ENCODE measurements around the gene DAB2. TPM values are rescaled to one million over a fixed set of nuclear protein-coding genes. Genes with fewer than 3 reads are reported as not detected.

DAB2 gene
- total RNA-seq, 1 donor, result 217 TPM

DNA sequence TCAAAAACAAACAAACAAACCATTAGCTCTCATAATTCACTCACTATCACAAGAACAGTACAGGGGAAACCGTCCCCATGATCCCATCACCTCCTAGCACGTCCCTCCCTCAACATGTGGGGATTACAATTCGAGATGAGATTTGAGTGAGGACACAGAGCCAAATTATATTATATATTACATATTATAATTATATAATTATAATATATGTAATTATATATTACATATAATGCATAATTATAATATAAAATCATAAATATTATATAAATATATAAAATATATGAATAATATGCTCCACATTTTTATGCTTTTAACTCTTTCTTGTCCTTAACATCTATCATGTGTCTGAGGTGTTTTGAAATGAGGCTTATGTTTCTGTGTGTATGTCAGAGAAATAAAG lies 57.1 kb downstream of the DAB2 start:
- TF ChIP-seq, protein P1, sequence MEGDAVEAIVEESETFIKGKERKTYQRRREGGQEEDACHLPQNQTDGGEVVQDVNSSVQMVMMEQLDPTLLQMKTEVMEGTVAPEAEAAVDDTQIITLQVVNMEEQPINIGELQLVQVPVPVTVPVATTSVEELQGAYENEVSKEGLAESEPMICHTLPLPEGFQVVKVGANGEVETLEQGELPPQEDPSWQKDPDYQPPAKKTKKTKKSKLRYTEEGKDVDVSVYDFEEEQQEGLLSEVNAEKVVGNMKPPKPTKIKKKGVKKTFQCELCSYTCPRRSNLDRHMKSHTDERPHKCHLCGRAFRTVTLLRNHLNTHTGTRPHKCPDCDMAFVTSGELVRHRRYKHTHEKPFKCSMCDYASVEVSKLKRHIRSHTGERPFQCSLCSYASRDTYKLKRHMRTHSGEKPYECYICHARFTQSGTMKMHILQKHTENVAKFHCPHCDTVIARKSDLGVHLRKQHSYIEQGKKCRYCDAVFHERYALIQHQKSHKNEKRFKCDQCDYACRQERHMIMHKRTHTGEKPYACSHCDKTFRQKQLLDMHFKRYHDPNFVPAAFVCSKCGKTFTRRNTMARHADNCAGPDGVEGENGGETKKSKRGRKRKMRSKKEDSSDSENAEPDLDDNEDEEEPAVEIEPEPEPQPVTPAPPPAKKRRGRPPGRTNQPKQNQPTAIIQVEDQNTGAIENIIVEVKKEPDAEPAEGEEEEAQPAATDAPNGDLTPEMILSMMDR (IDR thresholded peaks at IDR 0.05; ENCODE audit: insufficient read depth, low read length), result no peak
- no peak overlapping the region for H3K4me3 ChIP-seq (ENCODE audit: low read depth, low read length)
- DNase-seq (ENCODE audit: low read depth), result no peak

DNA sequence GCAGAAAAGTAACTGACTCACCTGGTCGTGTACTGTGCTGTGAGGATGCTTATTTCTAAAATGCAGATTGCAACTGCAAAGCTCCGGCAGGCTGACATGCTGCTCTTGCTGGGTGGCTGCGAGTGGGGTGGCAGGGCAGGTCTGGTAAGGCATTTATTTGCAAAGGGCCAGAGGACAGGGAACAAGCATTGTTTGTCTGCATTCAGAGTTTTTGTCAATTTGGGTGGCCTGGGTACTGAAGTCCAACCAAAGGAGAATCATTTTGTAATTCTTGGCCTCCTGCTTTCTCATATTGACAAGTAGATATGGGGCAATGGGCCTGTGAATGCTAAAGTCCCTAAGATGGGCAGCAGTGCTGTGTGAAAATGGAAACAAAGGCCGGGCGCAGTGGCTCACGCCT lies 60.4 kb downstream of the DAB2 start, which contains the start of gene C9:
Gene C9 (minus strand): TSS at position 129 of the 400 bp plus-strand sequence. CDS start 31 bp downstream, at position 98.
- TF ChIP-seq, protein P1 (IDR thresholded peaks at IDR 0.05; ENCODE audit: insufficient read depth, low read length), result no peak
- DNase-seq (ENCODE audit: low read depth), result no peak
- H3K4me3 ChIP-seq (ENCODE audit: low read depth, low read length), result no peak within 1 kb of the TSS

DNA sequence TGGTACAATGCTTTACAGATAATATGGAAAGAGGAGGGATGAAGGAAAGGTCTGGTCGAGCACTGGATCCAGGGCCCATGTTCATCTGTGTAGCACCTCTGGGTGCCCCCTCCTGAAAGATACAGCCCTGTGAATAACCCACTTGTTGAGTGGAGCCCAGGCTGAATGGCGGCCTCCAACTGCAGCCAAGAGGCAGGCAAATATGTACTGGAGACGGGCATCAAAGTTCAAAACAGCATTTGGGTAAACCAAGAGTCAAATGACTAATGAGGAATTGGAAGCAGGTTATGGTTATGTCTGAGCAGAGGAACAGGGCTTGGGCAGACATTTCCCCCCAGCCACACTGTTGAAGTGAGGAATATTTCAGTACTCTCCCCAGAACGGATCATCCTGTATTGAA lies 61.6 kb downstream of the DAB2 start:
- no peak overlapping the region for H3K4me3 ChIP-seq (ENCODE audit: low read depth, low read length)
- TF ChIP-seq, protein P1 (IDR thresholded peaks at IDR 0.05; ENCODE audit: insufficient read depth, low read length), result no peak
- no peak for DNase-seq (ENCODE audit: low read depth)

DNA sequence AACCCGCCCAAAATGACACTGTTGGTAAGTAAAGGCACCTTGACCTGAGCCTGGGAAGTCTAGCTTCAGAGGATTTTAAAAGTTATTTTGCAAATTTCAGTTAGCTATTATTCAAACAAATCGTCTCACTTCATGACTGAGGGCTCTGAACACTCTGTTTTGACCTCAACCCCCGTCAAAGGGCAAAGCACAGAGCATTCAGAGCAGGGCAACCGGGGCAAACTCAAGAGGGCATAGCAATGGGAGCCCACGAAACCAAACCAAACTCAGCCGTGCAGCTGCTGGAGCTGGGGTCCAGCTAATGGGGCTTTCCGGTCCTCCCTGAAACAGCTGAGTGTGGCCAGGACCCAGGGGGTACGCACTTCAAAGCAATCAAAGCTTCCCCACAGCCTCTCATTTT lies 62.1 kb downstream of the DAB2 start:
- TF ChIP-seq, protein P1 (IDR thresholded peaks at IDR 0.05; ENCODE audit: insufficient read depth, low read length), result no peak
- no peak overlapping the region for H3K4me3 ChIP-seq (ENCODE audit: low read depth, low read length)
- DNase-seq (ENCODE audit: low read depth), result peak; percentile 22

- H3K4me3 ChIP-seq (ENCODE audit: low read depth, low read length), result no peak overlapping the region
- TF ChIP-seq, protein P1 (IDR thresholded peaks at IDR 0.05; ENCODE audit: insufficient read depth, low read length), result no peak
- no peak for DNase-seq (ENCODE audit: low read depth)
These were observed 63.5 kb downstream of the DAB2 start for GRCh38 chr5:39361306-39361705.

DNA sequence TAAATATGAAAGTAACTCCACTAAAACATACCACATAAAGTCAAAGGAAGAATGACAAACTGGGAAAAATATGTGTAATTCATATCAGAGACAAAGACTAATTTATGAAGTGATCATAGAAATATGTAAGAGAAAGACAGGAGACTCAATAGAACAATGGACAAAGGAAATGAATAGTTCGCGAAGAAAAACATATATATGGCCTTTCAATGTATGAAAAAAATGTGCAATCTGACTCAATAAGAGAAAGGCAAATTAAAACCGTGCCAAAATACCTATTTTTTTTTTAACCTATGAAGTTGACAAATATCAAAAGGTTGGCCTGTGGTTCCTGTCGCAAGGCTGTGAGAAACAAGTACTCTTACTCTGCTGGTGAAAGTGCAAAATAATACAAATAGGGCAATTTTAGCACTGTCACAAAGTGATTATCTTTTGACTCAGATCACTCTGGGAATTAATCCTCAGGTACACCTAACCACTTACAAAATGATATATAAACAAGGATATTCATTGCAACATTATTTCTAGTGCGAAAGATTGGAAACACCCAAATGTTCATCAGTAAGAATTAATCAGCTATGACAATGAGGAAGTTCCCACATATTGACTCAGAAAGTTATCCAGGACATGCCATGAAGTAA lies 64.2 kb downstream of the DAB2 start:
- DNase-seq (ENCODE audit: low read depth), result peak; percentile 52
- TF ChIP-seq, protein P1 (IDR thresholded peaks at IDR 0.05; ENCODE audit: insufficient read depth, low read length), result no peak
- H3K4me3 ChIP-seq (ENCODE audit: low read depth, low read length), result no peak overlapping the region

DNA sequence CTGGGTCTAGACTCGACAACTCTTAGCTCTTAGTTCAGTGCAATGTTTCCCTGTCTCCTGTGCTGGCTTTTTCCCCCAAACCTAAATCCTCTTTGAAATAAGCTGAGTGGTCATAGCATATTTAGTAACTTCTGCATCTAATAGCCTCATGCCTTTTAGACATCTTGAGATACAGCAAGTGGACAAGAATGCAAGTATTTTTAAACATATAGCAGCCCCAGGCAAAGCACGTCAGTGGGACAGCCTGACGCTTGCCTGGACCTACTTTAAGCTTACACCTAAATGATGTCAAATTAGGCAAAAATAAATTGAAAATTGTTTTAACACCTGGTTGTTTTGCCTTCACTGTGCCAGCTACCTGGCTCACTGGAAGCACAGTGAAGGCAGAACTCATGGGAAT lies 68.5 kb downstream of the DAB2 start:
- no peak overlapping the region for H3K4me3 ChIP-seq (ENCODE audit: low read depth, low read length)
- no peak for DNase-seq (ENCODE audit: low read depth)
- TF ChIP-seq, protein P1 (IDR thresholded peaks at IDR 0.05; ENCODE audit: insufficient read depth, low read length), result no peak
